Rectal smooth muscle tissue (tissue), 1 donor: Measurements from ENCODE around the gene TREH.
"Not testable (repeated sequence)": the region's sequence is repeated elsewhere in the genome, so short reads cannot be mapped to it uniquely, and the experiment has no call there.

Source experiments
- H3K27ac ChIP-seq: one replicate; pipeline ENCODE4 v1.7.0; 2013; ENCODE audit warnings: low read depth, low read length, inconsistent platforms
- H3K27me3 ChIP-seq: one replicate; pipeline ENCODE4 v1.7.0; 2013; ENCODE audit warnings: low read length; ENCODE audit not compliant: control insufficient read depth, insufficient read depth
- H3K36me3 ChIP-seq: one replicate; pipeline ENCODE4 v1.7.0; 2013; ENCODE audit warnings: low read length; ENCODE audit not compliant: control insufficient read depth, insufficient read depth
- H3K4me1 ChIP-seq: one replicate; pipeline ENCODE4 v1.7.0; 2013; ENCODE audit warnings: low read length; ENCODE audit not compliant: control insufficient read depth, insufficient read depth
- H3K4me3 ChIP-seq: one replicate; pipeline ENCODE4 v1.7.0; 2013; ENCODE audit warnings: low read length
- H3K9ac ChIP-seq: one replicate; pipeline ENCODE4 v1.7.0; 2013; ENCODE audit warnings: low read length

Gene TREH, protein sequence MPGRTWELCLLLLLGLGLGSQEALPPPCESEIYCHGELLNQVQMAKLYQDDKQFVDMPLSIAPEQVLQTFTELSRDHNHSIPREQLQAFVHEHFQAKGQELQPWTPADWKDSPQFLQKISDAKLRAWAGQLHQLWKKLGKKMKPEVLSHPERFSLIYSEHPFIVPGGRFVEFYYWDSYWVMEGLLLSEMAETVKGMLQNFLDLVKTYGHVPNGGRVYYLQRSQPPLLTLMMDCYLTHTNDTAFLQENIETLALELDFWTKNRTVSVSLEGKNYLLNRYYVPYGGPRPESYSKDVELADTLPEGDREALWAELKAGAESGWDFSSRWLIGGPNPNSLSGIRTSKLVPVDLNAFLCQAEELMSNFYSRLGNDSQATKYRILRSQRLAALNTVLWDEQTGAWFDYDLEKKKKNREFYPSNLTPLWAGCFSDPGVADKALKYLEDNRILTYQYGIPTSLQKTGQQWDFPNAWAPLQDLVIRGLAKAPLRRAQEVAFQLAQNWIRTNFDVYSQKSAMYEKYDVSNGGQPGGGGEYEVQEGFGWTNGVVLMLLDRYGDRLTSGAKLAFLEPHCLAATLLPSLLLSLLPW

DNA sequence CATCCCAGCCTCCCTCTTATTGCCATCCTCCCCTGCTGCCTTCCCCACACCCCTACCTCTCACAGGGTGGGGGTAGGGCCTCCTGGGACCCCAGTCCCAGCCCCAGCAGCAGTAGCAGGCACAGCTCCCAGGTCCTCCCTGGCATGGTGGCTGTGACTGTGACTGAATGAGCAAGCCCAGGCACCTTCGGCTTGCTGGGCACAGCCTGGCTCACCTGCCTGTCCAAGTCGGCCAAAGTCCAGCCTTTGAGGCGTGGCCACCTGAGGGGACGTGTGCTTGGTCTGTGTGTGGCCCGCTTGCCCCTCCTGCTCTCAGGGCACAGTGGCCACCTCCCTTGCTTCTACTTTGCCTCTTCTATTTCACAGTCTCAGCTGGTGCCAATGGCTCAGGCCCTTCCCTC is at the start of gene TREH:
TSS of gene TREH (minus strand) at position 168 of the 400 bp plus-strand sequence. CDS start at position 145, 23 bp downstream.
- peak within 1 kb of the TSS; percentile 32 for H3K4me3 ChIP-seq
- no peak within 1 kb of the TSS for H3K9ac ChIP-seq
- no peak within 1 kb of the TSS for H3K27ac ChIP-seq
- H3K4me1 ChIP-seq: no peaks in the 10 kb centered on the region
- no peaks in the 10 kb centered on the region for H3K36me3 ChIP-seq
- no peaks in the 10 kb centered on the region for H3K27me3 ChIP-seq

DNA sequence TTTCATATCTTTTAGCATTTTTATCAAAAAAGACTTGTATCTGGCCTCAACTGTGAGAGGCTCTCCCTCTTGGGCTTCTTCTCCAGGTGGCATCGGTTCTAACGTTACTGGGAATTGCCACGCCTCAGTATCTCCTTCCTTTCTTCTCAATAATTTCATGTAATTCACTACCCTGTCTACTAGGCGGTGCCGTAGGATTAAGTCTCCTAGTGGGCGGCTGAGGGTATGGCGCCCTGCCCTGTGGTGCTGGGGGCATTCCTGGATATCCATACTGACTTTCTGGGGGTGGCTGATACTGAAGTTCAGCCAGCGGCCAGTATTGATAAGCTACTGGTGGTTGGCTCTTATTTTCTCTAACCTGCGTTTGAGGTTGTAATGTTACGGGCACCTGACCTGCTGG is 48.7 kb upstream of the TREH start:
- H3K4me1 ChIP-seq, H3K4me3 ChIP-seq, H3K36me3 ChIP-seq, H3K27ac ChIP-seq, H3K9ac ChIP-seq, H3K27me3 ChIP-seq: not testable (repeated sequence)

DNA sequence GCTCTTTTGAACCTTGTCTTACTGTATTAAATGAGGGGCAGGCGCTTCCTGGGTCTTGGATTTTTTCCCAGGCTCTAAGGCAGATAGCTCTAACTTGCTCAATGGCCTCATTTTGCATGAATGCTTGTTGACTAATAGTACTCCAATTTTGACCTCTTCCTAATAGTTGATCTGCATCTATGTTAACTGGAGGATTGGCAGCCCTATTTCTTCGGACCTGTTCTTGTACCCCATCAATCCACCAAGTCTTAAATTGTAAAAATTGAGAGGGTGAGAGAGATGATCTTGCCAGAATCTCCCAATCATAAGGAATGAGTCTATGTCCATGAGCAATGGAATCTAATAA is 48.2 kb upstream of the TREH start:
- not testable (repeated sequence) for H3K36me3 ChIP-seq, H3K9ac ChIP-seq, H3K27me3 ChIP-seq, H3K4me1 ChIP-seq, H3K4me3 ChIP-seq, H3K27ac ChIP-seq

DNA sequence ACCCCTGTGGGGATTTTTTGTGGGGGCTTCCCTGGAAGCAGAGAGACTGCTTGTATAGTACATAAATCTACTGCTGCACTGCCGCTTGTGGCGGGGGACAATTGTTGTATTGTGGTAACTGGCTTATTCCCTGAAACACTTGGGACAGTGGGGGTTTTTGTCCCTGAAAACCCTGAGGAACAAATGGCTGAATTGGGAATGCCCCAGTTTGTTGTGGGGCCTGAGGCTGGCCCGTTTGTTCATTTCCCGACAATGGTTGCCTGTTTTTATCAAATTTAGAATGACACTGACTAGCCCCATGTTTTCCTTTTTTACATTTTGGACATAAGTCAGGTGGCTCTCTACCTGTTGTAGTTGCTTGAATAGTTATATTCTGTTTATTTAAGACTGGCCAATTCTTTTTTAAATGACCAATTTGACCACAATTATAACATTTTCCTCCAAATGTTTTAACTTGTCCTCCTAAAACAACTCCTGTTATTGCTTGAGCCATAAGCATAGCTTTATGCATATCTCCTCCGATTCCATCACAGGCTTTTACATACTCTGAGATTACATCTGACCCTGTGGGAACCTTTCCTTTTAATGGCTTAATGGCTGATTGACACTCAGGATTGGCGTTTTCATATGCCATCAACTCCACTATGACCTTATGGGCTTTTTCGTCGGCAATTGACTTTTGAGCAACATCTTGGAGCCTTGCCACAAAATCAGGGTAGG is 47.7 kb upstream of the TREH start:
- not testable (repeated sequence) for H3K9ac ChIP-seq, H3K36me3 ChIP-seq, H3K4me3 ChIP-seq, H3K27me3 ChIP-seq, H3K27ac ChIP-seq, H3K4me1 ChIP-seq

DNA sequence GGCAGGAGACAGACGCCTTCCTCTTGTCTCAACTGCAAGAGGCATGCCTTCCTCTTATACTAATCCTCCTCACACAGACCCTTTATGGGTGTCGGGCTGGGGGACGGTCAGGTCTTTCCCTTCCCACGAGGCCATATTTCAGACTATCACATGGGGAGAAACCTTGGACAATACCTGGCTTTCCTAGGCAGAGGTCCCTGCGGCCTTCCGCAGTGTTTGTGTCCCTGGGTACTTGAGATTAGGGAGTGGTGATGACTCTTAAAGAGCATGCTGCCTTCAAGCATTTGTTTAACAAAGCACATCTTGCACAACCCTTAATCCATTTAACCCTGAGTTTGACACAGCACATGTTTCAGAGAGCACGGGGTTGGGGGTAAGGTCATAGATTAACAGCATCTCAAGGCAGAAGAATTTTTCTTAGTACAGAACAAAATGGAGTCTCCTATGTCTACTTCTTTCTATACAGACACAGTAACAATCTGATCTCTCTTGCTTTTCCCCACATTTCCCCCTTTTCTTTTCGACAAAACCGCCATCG is 42.1 kb upstream of the TREH start:
- H3K9ac ChIP-seq, H3K27me3 ChIP-seq, H3K4me3 ChIP-seq, H3K36me3 ChIP-seq, H3K27ac ChIP-seq, H3K4me1 ChIP-seq: not testable (repeated sequence)

DNA sequence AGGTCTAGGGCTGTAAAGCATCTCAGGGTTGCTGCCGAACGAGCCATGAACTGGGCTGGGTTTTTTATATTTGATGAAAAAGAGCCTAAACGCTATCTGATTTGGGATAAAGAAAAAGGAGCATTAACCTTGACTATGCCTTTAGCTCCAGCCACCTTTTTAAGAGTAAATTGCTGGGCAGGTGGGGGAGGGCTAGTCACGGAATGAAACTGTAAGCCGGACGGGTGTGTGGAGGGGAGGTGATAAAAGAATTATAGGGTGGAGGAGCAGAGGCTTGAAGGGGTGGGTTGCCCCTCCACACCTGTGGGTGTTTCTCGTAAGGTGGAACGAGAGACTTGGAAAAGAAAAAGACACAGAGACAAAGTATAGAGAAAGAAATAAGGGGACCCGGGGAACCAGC is 41.3 kb upstream of the TREH start:
- not testable (repeated sequence) for H3K36me3 ChIP-seq, H3K4me1 ChIP-seq, H3K9ac ChIP-seq, H3K27ac ChIP-seq, H3K27me3 ChIP-seq, H3K4me3 ChIP-seq

DNA sequence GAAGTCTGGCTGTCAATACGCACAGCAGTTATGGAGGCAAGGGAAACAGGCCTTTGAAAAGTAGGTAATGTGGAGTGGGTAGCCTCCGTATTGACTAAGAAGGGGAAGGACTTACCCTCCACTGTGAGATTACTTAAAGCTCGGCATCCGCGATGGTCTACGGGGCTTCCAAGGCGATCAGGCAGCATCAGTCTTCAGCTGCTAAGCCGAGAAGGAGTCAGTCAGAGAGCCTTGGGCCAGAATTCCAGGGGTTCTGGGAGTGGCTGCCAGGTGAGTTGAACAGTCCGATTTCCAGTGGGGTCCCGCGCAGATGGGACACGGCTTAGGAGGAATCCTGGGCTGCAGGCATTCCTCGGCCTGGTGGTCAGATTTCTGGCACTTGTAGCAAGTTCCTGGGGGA is 40.6 kb upstream of the TREH start:
- not testable (repeated sequence) for H3K36me3 ChIP-seq, H3K27ac ChIP-seq, H3K27me3 ChIP-seq, H3K4me3 ChIP-seq, H3K4me1 ChIP-seq, H3K9ac ChIP-seq

DNA sequence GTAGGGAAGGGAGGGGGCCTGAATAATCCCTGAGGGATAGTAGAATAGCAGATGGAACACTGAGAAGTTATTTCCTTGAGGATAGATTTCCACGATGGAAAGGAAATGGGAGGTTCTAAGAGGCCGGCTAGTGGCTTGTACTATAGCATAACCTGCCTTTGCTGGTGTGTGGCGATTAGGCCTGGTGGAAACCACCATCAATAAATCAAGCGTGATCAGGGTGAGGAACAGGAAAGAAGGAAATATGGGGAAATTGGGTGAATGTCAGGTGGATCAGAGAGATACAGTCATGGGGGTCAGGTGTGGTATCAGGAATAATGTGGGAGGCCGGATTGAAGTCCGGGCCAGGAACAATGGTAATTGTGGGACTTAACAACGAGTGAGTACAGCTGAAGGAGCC is 39.1 kb upstream of the TREH start:
- not testable (repeated sequence) for H3K4me1 ChIP-seq, H3K27ac ChIP-seq, H3K27me3 ChIP-seq, H3K4me3 ChIP-seq, H3K36me3 ChIP-seq, H3K9ac ChIP-seq

DNA sequence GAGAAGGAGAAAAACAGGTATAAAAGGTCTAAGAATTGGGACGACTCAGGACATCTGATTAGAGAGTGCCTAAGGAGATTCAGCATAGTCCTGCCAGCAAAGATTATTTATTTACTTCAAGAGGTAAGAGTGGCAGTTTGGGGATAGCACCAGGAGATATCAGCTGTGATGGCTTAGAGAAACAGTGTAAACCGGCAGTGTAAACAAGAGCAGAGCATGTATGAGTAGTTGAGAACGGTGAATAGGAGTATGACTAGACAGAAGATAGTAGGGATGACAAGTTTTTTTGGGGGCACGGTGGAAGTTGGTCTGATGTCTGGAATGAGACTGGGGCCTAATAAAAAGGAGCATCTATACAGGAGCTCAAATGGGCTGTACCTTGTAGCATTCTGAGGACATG is 38.3 kb upstream of the TREH start:
- H3K4me1 ChIP-seq, H3K36me3 ChIP-seq, H3K9ac ChIP-seq, H3K27ac ChIP-seq, H3K4me3 ChIP-seq, H3K27me3 ChIP-seq: not testable (repeated sequence)

DNA sequence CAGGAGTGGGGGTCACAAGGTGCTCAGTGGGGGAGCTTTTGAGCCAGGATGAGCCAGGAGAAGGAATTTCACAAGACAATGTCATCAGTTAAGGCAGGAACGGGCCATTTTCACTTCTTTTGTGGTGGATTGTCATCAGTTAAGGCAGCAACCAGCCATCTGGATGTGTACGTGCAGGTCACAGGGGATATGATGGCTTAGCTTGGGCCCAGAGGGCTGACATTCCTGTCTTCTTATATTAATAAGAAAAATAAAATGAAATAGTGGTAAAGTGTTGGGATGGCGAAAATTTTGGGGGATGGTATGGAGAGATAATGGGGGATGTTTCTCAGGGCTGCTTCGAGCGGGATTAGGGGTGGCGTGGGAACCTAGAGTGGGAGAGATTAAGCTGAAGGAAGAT is 37.8 kb upstream of the TREH start:
- H3K4me1 ChIP-seq, H3K27me3 ChIP-seq, H3K9ac ChIP-seq, H3K36me3 ChIP-seq, H3K27ac ChIP-seq, H3K4me3 ChIP-seq: not testable (repeated sequence)

DNA sequence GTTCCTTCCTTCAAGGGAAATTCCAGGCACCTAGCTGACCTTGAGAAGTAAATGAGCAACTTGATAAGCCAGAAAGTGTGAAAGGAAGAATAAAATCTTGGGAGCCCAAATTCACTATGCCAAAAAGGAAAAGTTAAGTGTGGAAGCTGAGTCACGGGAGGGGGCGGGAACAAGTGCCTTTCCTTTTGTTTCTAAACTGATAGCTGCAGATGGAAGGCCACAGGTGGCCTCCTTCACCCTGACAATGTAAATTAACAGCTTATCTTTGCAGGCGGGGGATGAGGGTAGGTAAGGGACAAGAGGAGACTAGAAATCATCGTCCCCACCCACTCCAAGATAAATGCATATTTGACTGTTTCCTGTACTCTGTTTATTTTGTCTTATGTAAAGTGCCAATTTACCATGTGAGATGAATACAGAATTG is 36.4 kb upstream of the TREH start:
- Histone ChIP-seq H3K4me3 (no peak overlapping the region), H3K27me3 (no peaks in the 10 kb centered on the region), H3K4me1 (no peaks in the 10 kb centered on the region), H3K36me3 (no peaks in the 10 kb centered on the region), H3K27ac (no peak overlapping the region), H3K9ac (no peak overlapping the region)

DNA sequence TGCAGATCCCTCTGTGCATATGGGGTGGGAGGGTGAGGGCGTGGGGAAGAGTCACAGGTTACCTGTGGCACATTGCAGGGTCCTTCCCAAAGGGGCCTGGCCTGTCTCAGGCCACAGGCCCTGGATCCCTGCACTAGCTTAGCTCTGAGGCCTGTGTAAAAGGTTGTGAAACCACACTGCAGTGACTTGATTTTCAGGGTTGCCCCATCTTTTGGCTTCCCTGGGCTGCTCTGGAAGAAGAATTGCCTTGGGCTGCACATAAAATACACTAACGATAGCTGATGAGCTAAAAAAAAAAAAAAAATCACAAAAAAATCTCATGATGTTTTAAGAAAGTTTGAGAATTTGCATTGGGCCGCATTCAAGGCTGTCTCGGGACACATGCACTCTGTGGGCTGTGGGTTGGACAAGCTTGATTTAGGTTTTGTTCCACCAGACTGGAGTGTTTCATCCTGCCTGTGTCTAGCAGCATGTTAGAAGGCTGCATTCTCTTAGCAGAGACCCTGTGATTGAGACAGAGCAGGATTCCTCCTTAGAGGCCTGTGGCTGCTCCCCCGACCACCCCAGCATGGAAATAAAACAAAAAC is 35.9 kb upstream of the TREH start:
- Histone ChIP-seq H3K27ac (no peak overlapping the region), H3K36me3 (no peaks in the 10 kb centered on the region), H3K27me3 (no peaks in the 10 kb centered on the region), H3K4me3 (no peak overlapping the region), H3K9ac (no peak overlapping the region), H3K4me1 (no peaks in the 10 kb centered on the region)
